SH-SY5Y (cell line): Measurements from ENCODE around the gene XKR3.

Source experiments
- GATA2 ChIP-seq: IDR thresholded peaks from 2 replicates; pipeline ENCODE4 v1.6.1; 2011; ENCODE audit warnings: mild to moderate bottlenecking, low read depth, low read length
- GATA3 ChIP-seq: IDR thresholded peaks from 2 replicates; pipeline ENCODE4 v1.6.1; 2011; ENCODE audit warnings: low read depth, mild to moderate bottlenecking, low read length, moderate library complexity

Gene XKR3

GRCh38 chr22:16824716-16825687 lies at the start of gene XKR3:
TSS of gene XKR3 (minus strand) at chr22:16825411. CDS start at chr22:16808073, 17,338 bp downstream.
- TF ChIP-seq GATA2, result no peak
- TF ChIP-seq GATA3, result no peak

- TF ChIP-seq GATA3, result no peak
- no peak for TF ChIP-seq GATA2
Measured at GRCh38 chr22:16866167-16866566, 41.0 kb upstream of the XKR3 start.

- TF ChIP-seq GATA3, result no peak
- TF ChIP-seq GATA2, result no peak
Measured at GRCh38 chr22:16854631-16855030, 29.4 kb upstream of the XKR3 start.

DNA sequence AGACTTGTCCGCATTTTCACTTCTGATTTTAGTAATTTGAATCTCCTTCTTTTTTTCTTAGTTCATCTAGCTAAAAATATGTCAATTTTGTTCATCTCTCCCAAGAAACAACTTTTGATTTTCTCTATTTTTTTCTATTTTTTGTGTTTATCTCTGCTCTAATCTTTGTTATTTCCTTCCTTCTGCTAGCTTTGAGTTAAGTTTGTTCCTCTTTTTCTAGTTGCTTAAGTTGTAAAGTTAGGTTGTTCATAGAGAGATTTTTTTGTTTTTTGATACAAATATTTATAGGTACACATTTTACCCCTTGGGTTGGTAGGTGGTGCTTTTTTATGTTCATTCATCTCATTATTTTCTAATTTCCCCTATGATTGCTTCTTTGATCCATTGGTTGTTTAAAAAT lies 22.1 kb upstream of the XKR3 start:
- no peak for TF ChIP-seq GATA2
- TF ChIP-seq GATA3, result no peak

- TF ChIP-seq GATA2 (no peak), GATA3 (no peak)
Measured at GRCh38 chr22:16845881-16846280, 20.7 kb upstream of the XKR3 start.

- TF ChIP-seq GATA2 (no peak), GATA3 (no peak)
Measured at GRCh38 chr22:16845465-16845864, 20.3 kb upstream of the XKR3 start.

GRCh38 chr22:16844529-16844928 lies 19.3 kb upstream of the XKR3 start:
- TF ChIP-seq GATA2 (no peak), GATA3 (no peak)

GRCh38 chr22:16838073-16838472 lies 12.9 kb upstream of the XKR3 start:
- TF ChIP-seq GATA3, result no peak
- no peak for TF ChIP-seq GATA2

DNA sequence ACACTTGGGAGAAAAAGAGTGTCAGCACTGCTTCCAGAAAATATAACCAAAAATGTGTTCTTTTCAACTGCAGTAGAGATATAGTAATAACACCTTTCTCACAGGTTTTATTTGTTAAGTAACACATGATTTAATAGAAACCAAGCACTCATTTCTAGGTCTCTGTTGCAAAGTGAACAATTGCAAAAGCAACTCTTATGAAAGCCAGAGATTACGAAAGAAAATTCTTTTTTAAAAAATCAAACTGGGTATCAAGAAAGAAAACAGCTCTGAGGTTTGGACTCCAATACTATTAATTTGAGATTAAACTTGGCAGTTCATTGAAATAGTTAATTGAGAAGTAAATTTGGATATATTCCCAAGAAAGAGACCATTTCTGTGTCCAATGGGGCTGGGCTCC lies 9.8 kb upstream of the XKR3 start:
- TF ChIP-seq GATA2, result no peak

- no peak for TF ChIP-seq GATA3
- no peak for TF ChIP-seq GATA2
Measured at GRCh38 chr22:16831257-16831656, 6.0 kb upstream of the XKR3 start.

DNA sequence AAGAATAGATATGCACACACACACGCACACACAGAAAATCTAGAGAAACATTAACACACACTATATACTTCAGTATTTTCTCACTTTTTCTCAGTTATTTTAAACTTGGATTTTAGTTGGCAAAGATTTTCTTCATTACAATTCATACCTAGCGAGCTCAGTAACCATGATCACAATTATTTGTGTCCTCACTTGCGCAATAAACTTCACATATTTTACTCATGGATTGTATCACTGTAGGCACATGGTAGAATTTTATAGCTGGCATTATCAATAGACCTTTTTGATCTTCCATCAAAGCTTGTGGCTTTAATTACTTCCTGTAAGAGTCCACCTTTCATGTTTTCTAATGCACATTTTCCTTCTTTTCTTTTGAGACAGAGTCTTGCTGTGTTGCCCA lies 4.8 kb upstream of the XKR3 start:
- no peak for TF ChIP-seq GATA2

GRCh38 chr22:16828876-16829275 lies 3.7 kb upstream of the XKR3 start:
- TF ChIP-seq GATA3 (no peak), GATA2 (no peak)

GRCh38 chr22:16827506-16827905 lies 2.3 kb upstream of the XKR3 start:
- TF ChIP-seq GATA3 (no peak), GATA2 (no peak)

DNA sequence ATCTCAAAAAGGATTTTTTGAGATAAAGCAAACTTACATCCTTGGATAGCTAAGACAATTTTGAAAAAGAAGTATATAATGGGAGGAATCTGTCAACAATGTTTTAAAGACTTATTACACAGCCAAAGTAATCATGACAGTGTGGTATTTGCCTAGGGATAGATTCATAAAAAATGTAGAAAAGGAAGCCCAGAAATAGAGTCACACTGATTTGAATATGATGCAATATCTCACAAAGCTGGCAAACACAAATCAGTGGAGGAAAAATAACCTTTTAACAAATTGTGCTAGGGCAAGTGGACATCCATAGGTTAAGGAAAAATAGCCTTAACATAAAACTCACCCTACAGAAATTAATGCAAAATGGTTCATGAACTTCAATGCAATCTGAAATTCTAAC lies 6.0 kb downstream of the XKR3 start:
- TF ChIP-seq GATA2 (no peak), GATA3 (no peak)

- TF ChIP-seq GATA2 (no peak), GATA3 (no peak)
Measured at GRCh38 chr22:16818538-16818937, 6.7 kb downstream of the XKR3 start.
